Caco-2 (cell line): ENCODE results near the gene CFAP53. TPM values are rescaled to one million over a fixed set of nuclear protein-coding genes. Genes with fewer than 3 reads are reported as not detected.

ENCODE experiments used
- BruUV-seq: library from RNA; stranded (reverse); fragments of 400-500 nt; replicated peaks from 2 replicates; lab custom pipeline; 2021; lab: Mats Ljungman, UMichigan
- CTCF ChIA-PET: fragments of 300-600 bp; sonication (Branson Sonifier 250); formaldehyde crosslinking; loops from one replicate; lab custom pipeline; 2022; ENCODE audit warnings: antibody characterized with exemption; lab: Charles Lee
- POLR2A ChIA-PET: fragments of 300-600 bp; sonication (Branson Sonifier 250); formaldehyde crosslinking; loops from one replicate; lab custom pipeline; 2022; ENCODE audit warnings: antibody characterized with exemption; lab: Charles Lee
- DNase-seq, 2 experiments: peaks; one replicate each; pipeline versions ENCODE4 v3.0.0 to v3.0.0-alpha.2; 2020 to 2022
- H3K27me3 ChIP-seq: replicated peaks from 2 replicates; pipeline ENCODE4 v1.6.0; 2011; ENCODE audit warnings: low read length; ENCODE audit not compliant: control insufficient read depth, insufficient read depth
- H3K36me3 ChIP-seq: 2 replicates; pipeline ENCODE4 v1.5.1; 2011; ENCODE audit warnings: low read length; ENCODE audit not compliant: control insufficient read depth, insufficient read depth
- H3K4me1 ChIP-seq: fragments of 250-450 bp; sonication (Bioruptor Pico); 2 replicates; pipeline ENCODE4 v1.5.1; 2020; ENCODE audit warnings: mild to moderate bottlenecking
- H3K4me3 ChIP-seq: 2 replicates; pipeline ENCODE4 v1.5.1; 2011; ENCODE audit warnings: low read depth, mild to moderate bottlenecking, control low read depth, low read length
- H3K9me3 ChIP-seq: fragments of 250-450 bp; sonication (Bioruptor Pico); 2 replicates; pipeline ENCODE4 v1.5.1; 2020; ENCODE audit warnings: mild to moderate bottlenecking, moderate library complexity
- H3K27ac Mint-ChIP-seq: one replicate; pipeline ENCODE4 v1.8.0; 2022; ENCODE audit warnings: mixed read lengths; ENCODE audit not compliant: unreplicated experiment
- H3K27me3 Mint-ChIP-seq: one replicate; pipeline ENCODE4 v1.8.0; 2022; ENCODE audit warnings: mixed read lengths; ENCODE audit not compliant: insufficient read depth, unreplicated experiment
- H3K36me3 Mint-ChIP-seq: one replicate; pipeline ENCODE4 v1.8.0; 2022; ENCODE audit warnings: mild to moderate bottlenecking, mixed read lengths; ENCODE audit not compliant: insufficient read depth, unreplicated experiment
- H3K4me1 Mint-ChIP-seq: one replicate; pipeline ENCODE4 v1.8.0; 2022; ENCODE audit warnings: low read depth, mixed read lengths; ENCODE audit not compliant: unreplicated experiment
- H3K4me3 Mint-ChIP-seq: one replicate; pipeline ENCODE4 v1.8.0; 2022; ENCODE audit warnings: mild to moderate bottlenecking, moderate library complexity, mixed read lengths; ENCODE audit not compliant: unreplicated experiment
- H3K9me3 Mint-ChIP-seq: one replicate; pipeline ENCODE4 v1.8.0; 2022; ENCODE audit warnings: mixed read lengths; ENCODE audit not compliant: unreplicated experiment
- intact Hi-C: fragments of 100-400 bp; cut with micrococcal nuclease; formaldehyde crosslinking; loops from one replicate; pipeline ENCODE4 v1.10.0; 2022; ENCODE audit not compliant: unreplicated experiment
- total RNA-seq: library from RNA; stranded (reverse); gene quantifications from 2 replicates; pipeline ENCODE4 v1.2.3, GENCODE V29; 2022
- TF ChIP-seq, protein P1 (sequence below), 2 experiments: fragments of 200-600 bp in 1 of 2; IDR thresholded peaks; 1 replicate in 1 of 2; 2 replicates in 1 of 2; pipeline versions ENCODE4 v1.5.1 to v1.8.0; 2011 to 2022; ENCODE audit warnings: antibody characterized with exemption in 1 of 2, control low read depth in 1 of 2, inconsistent platforms in 1 of 2, low read depth in 1 of 2, low read length in 1 of 2, mild to moderate bottlenecking in 1 of 2, moderate library complexity in 1 of 2; ENCODE audit not compliant: insufficient read depth in 1 of 2, severe bottlenecking in 1 of 2, unreplicated experiment in 1 of 2

Gene CFAP53
- total RNA-seq, 1 experiment from 2014 or later = not detected

DNA sequence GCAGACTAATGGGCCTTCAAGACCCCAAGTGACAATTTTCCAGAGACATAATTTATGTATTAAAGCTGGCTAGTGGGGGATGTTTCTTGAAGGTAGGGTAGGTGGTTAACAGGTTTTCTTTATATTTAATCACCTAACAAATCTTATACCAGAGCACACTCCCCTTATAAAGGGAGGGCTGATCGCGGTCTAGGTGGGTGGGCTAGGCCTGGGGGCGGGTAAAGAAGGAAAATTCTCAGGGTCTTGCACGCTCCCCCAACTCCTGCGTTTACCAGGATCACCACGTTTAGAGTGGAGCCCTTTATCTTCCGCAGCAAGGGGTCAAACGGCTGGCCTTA, 41.1 kb upstream of the CFAP53 start:
- Mint-ChIP-seq H3K4me1 (no peaks in the 10 kb centered on the region), H3K9me3 (no peaks in the 10 kb centered on the region), H3K4me3 (peak overlapping the region; percentile 79), H3K27ac (peak overlapping the region; percentile 61), H3K27me3 (no peaks in the 10 kb centered on the region), H3K36me3 (no peaks in the 10 kb centered on the region)
- CTCF ChIA-PET = interaction anchor here (1.0 kb wide), 1 partner anchor 49 kb away, joined by 4 read pairs; no protein-coding TSS in a partner anchor
- BruUV-seq = no TSS peak
- H3K27me3 ChIP-seq = no peaks in the 10 kb centered on the region
- peak overlapping the region; percentile 44 for H3K4me3 ChIP-seq
- H3K9me3 ChIP-seq = no peaks in the 10 kb centered on the region
- intact Hi-C loops = no loop called here
- H3K4me1 ChIP-seq = no peaks in the 10 kb centered on the region
- POLR2A ChIA-PET = no interaction called here
- H3K36me3 ChIP-seq = no peaks in the 10 kb centered on the region
- TF ChIP-seq, protein P1, sequence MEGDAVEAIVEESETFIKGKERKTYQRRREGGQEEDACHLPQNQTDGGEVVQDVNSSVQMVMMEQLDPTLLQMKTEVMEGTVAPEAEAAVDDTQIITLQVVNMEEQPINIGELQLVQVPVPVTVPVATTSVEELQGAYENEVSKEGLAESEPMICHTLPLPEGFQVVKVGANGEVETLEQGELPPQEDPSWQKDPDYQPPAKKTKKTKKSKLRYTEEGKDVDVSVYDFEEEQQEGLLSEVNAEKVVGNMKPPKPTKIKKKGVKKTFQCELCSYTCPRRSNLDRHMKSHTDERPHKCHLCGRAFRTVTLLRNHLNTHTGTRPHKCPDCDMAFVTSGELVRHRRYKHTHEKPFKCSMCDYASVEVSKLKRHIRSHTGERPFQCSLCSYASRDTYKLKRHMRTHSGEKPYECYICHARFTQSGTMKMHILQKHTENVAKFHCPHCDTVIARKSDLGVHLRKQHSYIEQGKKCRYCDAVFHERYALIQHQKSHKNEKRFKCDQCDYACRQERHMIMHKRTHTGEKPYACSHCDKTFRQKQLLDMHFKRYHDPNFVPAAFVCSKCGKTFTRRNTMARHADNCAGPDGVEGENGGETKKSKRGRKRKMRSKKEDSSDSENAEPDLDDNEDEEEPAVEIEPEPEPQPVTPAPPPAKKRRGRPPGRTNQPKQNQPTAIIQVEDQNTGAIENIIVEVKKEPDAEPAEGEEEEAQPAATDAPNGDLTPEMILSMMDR (IDR thresholded peaks at IDR 0.05; ENCODE audit: insufficient read depth in 1 of 2, low read depth in 1 of 2, low read length in 1 of 2, severe bottlenecking in 1 of 2, unreplicated experiment in 1 of 2) = no peak
- no peak for DNase-seq

DNA sequence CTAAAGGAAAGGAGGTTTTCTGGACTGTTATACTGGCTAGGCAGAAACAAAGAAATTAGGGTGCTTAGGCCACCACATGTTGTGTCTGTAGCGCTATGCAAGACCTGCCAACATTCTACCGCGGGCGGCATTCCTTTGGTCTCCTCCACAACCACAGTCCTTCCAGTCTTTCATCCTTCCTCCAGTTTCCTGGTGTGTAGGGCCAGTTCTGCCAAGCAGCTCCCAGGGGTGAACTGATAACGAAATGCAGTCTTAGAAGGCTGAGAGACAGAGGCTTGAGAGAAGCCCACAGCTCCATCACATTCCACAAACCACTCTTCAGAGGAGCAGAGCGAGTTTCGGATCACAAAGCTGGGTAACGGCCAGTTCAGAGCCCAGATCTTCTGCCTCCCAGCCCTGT, 40.6 kb upstream of the CFAP53 start:
- Histone ChIP-seq H3K9me3 (no peaks in the 10 kb centered on the region), H3K27me3 (no peaks in the 10 kb centered on the region), H3K36me3 (no peaks in the 10 kb centered on the region), H3K4me3 (no peak overlapping the region), H3K4me1 (no peaks in the 10 kb centered on the region)
- POLR2A ChIA-PET = no interaction called here
- peak overlapping the region; percentile 44 for H3K4me3 Mint-ChIP-seq
- no peaks in the 10 kb centered on the region for H3K36me3 Mint-ChIP-seq
- intact Hi-C loops = no loop called here
- no peak overlapping the region for H3K27ac Mint-ChIP-seq
- no peak for DNase-seq
- no peaks in the 10 kb centered on the region for H3K4me1 Mint-ChIP-seq
- CTCF ChIA-PET = interaction anchor here (1.0 kb wide), 1 partner anchor 50 kb away, joined by 4 read pairs; no protein-coding TSS in a partner anchor
- H3K9me3 Mint-ChIP-seq = no peaks in the 10 kb centered on the region
- BruUV-seq = no TSS peak
- TF ChIP-seq, protein P1 (IDR thresholded peaks at IDR 0.05; ENCODE audit: insufficient read depth in 1 of 2, low read depth in 1 of 2, low read length in 1 of 2, severe bottlenecking in 1 of 2, unreplicated experiment in 1 of 2) = no peak
- no peaks in the 10 kb centered on the region for H3K27me3 Mint-ChIP-seq

DNA sequence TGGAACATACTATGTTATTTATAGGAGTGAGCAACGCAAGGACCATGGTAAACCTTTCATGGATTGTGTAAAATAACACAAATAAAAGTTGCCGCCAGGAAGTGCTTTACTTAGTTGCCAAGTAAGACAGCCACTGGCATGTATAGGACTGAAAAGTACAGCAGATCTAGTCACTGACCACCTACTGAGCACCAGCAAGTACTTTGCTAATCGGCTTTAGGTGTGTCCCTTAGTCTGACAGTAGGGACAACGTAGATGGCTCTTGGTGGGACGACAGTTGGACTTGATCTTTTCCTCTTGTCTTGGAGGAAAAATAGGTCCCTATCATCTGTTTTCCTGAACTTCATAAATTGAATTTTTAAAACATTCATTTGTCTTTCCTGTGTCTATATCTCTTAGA, 34.8 kb upstream of the CFAP53 start:
- H3K9me3 ChIP-seq = no peaks in the 10 kb centered on the region
- Mint-ChIP-seq H3K36me3 (no peaks in the 10 kb centered on the region), H3K9me3 (no peaks in the 10 kb centered on the region), H3K27me3 (peaks cover 3% of the 10 kb centered on the region), H3K4me1 (no peaks in the 10 kb centered on the region), H3K27ac (no peak overlapping the region), H3K4me3 (no peak overlapping the region)
- H3K36me3 ChIP-seq = no peaks in the 10 kb centered on the region
- ChIA-PET CTCF (no interaction called here), POLR2A (no interaction called here)
- DNase-seq = no peak
- no peak overlapping the region for H3K4me3 ChIP-seq
- H3K27me3 ChIP-seq = no peaks in the 10 kb centered on the region
- intact Hi-C loops = no loop called here
- TF ChIP-seq, protein P1 (IDR thresholded peaks at IDR 0.05; ENCODE audit: insufficient read depth in 1 of 2, low read depth in 1 of 2, low read length in 1 of 2, severe bottlenecking in 1 of 2, unreplicated experiment in 1 of 2) = no peak
- BruUV-seq = no TSS peak
- no peaks in the 10 kb centered on the region for H3K4me1 ChIP-seq
